ENCODE data around the gene LYSET. TPM values are rescaled to one million over a fixed set of nuclear protein-coding genes. Genes with fewer than 3 reads are reported as not detected.

LYSET gene
- total RNA-seq, 2 experiments from 2014 or later = 13.6 to 15.5 TPM

DNA sequence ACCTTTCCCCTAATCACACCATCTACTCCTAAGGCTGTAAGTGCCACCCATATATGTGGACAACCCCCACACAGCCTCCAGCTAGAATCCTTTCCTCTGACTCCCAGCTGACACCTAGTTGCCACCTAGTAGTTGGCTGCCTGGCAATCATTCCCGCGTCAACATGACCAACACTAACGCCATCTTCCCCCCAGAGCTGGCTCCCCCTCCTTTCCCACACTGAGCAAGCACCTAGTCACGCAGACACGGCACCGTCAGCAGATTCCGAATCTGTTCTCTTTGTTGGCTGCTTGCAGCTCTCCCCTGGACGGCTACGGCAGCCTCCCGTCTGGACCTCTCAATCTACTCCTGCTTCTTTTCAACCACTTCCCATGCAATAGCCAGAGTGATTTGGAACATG lies 49.7 kb downstream of the LYSET start:
- CTCF ChIA-PET = interaction anchor here (0.8 kb wide), 1 partner anchor 9 kb away, joined by 3 read pairs; no protein-coding TSS in a partner anchor

More for the DNA sequence above, 49.7 kb downstream of the LYSET start:
- Mint-ChIP-seq H3K4me1 (ENCODE audit: low read depth) (peaks cover 17% of the 10 kb centered on the region), H3K27ac (no peak overlapping the region), H3K36me3 (ENCODE audit: low read depth) (no peaks in the 10 kb centered on the region), H3K9me3 (no peaks in the 10 kb centered on the region), H3K4me3 (no peak overlapping the region), H3K27me3 (peaks cover 5% of the 10 kb centered on the region)
- intact Hi-C loops (cut with micrococcal nuclease) = no loop called here
- no peak for ATAC-seq
- no peak for DNase-seq
- TF ChIP-seq, protein P1, sequence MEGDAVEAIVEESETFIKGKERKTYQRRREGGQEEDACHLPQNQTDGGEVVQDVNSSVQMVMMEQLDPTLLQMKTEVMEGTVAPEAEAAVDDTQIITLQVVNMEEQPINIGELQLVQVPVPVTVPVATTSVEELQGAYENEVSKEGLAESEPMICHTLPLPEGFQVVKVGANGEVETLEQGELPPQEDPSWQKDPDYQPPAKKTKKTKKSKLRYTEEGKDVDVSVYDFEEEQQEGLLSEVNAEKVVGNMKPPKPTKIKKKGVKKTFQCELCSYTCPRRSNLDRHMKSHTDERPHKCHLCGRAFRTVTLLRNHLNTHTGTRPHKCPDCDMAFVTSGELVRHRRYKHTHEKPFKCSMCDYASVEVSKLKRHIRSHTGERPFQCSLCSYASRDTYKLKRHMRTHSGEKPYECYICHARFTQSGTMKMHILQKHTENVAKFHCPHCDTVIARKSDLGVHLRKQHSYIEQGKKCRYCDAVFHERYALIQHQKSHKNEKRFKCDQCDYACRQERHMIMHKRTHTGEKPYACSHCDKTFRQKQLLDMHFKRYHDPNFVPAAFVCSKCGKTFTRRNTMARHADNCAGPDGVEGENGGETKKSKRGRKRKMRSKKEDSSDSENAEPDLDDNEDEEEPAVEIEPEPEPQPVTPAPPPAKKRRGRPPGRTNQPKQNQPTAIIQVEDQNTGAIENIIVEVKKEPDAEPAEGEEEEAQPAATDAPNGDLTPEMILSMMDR (IDR thresholded peaks at IDR 0.05) = no peak
- POLR2A ChIA-PET = interaction anchor here (1.1 to 1.4 kb wide), 2 partner anchors 9 to 11 kb away, joined by 3 read pairs; no protein-coding TSS in a partner anchor

Other genes starting within 250 kb of the LYSET start
- 10 to 100 TPM; 78.5 to 83.5 TPM for gene ITPK1, start 69.4 kb upstream of the LYSET start, total RNA-seq
- gene MOAP1, start 420 bp upstream of the LYSET start, total RNA-seq = 10 to 100 TPM; 19.1 to 19.6 TPM
- gene GON7, start 21.7 kb downstream of the LYSET start, total RNA-seq = 10 to 100 TPM; 15.6 to 16.8 TPM
- 10 to 100 TPM; 38.5 to 39.7 TPM for gene UBR7, start 21.9 kb downstream of the LYSET start, total RNA-seq
- gene BTBD7, start 147.7 kb downstream of the LYSET start, total RNA-seq = 10 to 100 TPM in 1 of 2 experiments, 1 to 10 TPM in 1; 8.7 to 12.6 TPM
- gene COX8C, start 161.9 kb downstream of the LYSET start, total RNA-seq = not detected
- under 1 TPM; 0.04 to 0.05 TPM for gene UNC79, start 245.6 kb downstream of the LYSET start, total RNA-seq